T-helper 1 cell (primary cell): ENCODE results near the gene PRKD2.
"Not testable (repeated sequence)": the region's sequence is repeated elsewhere in the genome, so short reads cannot be mapped to it uniquely, and the experiment has no call there.

ENCODE experiments used
- DNase-seq, 5 donors: peaks; one replicate each; pipeline ENCODE4 v3.0.0-alpha.2; 2012 to 2020

The PRKD2 gene

DNA sequence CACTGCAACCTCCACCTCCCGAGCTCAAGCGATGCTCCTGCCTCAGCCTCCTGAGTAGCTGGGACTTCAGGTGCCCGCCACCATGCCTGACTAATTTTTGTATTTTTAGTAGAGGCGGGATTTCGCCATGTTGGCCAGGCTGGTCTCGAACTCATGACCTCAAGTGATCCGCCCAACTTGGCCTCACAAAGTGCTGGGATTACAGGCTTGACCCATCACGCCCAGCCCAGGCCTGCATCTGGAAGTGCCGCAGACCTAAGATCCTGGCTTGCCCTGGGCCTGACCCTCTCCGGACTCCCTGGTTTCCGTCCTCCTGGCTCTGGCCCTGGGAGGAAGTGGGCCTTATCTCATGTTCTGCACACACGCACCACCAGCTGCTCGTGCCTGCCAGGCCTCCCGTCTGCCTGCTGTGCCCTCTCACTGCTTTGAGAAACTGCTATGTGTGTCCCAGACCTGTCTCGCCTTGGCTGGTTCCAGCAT, 87.3 kb downstream of the PRKD2 start:
- no peak for DNase-seq

DNA sequence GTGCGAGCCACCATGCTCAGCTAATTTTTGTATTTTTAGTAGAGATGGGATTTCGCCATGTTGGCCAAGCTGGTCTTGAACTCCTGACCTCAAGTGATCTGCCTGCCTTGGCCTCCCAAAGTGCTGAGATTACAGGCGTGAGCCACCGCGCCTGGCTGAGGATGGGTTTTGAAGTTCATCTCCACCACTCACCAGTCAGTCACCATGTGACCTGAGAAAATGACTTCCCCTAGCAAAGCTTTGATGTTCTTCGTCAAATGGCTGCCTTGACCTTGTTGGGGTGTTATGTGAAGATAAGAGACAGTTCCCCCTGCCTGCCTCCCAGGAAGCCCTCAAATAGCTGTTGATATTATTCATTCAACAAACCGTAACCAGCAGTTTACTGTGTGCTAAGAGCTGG, 87.9 kb downstream of the PRKD2 start:
- not testable (repeated sequence) for DNase-seq

DNA sequence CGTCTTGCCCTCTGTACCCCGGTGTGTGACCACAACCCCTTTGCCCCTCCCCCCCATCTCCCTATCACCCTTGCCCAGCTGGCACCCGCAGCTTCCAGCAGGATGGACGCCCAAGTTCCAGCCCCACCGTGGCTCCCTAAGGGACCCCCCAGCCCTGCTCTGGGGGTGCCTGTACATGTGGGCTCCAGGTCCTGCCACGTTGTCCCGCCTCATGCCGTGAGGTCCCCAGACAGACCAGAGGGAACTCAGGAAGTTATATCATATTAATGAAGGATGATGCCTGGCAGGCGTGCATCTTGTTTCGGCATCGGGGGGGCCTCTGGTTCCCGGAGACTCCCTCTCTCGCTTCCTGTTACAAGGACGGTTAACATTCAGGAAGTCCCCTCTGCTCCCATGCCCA, 90.5 kb downstream of the PRKD2 start:
- DNase-seq, result no peak

DNA sequence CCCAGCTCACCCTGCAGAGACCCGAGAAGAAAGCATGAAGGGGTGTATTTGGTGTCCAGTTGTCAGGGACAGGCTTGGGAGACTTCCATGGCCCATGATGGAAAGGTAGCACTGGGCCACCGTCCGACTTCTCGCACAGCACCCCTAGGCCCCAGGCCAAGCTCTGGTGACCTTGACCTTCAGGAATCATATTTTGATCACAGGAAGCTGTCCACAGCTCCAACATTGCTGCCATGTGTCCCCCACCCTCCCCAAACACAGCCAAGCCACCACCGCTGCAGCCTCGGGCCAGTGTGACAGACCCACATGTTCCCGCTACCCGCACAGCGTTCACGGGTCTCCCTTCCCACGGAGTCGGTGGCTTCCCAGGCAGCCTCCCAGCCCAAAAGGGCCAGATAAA, 91.2 kb downstream of the PRKD2 start:
- DNase-seq, result no peak

DNA sequence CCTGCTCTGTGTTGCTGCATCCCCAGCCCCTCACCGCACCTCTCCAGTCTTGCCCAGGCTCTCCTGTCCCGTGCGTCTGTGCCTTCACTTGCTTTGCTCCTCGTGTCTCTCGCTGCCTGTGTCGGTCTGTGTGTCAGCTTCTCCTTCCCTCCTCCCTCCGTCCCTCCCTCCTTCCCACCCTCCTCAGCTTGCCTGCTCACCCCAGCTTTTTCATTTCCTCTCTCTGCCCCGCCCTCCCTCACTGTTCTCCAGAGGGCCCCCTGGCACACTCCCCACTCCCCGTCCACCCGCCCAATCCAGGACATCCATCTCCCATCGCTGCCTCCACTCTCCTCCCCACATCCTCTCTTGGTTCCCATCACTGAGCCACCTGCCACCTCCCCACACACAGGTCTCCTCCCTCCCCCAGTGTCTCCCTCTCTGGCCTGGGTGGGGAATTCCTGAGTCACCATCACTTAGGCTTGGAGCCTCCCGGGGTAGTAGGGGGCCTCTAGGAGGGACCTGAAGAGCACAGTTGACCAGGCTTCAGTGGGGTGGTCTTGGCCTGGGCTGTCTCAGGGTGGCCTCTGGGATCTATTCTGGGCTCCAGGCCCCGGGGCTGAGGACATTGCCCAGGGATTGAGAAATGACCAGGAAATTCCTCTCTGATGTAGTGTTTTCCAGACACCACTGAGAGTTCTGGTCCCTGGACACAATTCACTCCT, 91.8 kb downstream of the PRKD2 start, which contains the start of gene PTGIR:
Gene PTGIR (minus strand): TSS at position 132 of the 704 bp plus-strand sequence. CDS start 864 bp downstream, outside the sequence.
- DNase-seq, result peak in 1 of 5 donors; percentile 29
